Panc1 (cell line): ENCODE data around the gene EPS8L1. TPM values are rescaled to one million over a fixed set of nuclear protein-coding genes. Genes with fewer than 3 reads are reported as not detected.

Source experiments
- ATAC-seq: fragments of 200-7000 bp; cut with Tn5 transposase; 2 replicates; pipeline ENCODE4 v1.9.1; 2020; ENCODE audit warnings: mild to moderate bottlenecking, moderate library complexity
- BruUV-seq: library from RNA; stranded (reverse); fragments of 400-500 nt; replicated peaks from 2 replicates; lab custom pipeline; 2021; lab: Mats Ljungman, UMichigan
- CTCF ChIA-PET: fragments of 300-600 bp; sonication (Branson Sonifier 250); formaldehyde crosslinking; loops from one replicate; lab custom pipeline; 2022; ENCODE audit warnings: antibody characterized with exemption; lab: Charles Lee
- POLR2A ChIA-PET: fragments of 300-600 bp; sonication (Branson Sonifier 250); formaldehyde crosslinking; loops from one replicate; lab custom pipeline; 2022; ENCODE audit warnings: antibody characterized with exemption; lab: Charles Lee
- DNase-seq: peaks from one replicate; pipeline ENCODE4 v3.0.0-alpha.2; 2010; ENCODE audit warnings: low read depth, low spot score
- H3K27ac ChIP-seq: 2 replicates; pipeline ENCODE4 v1.5.1; 2011; ENCODE audit warnings: mild to moderate bottlenecking, low read length, inconsistent platforms
- H3K27me3 ChIP-seq: fragments of 200-500 bp; sonication (Bioruptor generic); 2 replicates; pipeline ENCODE4 v1.6.0; 2014; ENCODE audit warnings: low read length, inconsistent platforms; ENCODE audit not compliant: control insufficient read depth, insufficient read depth
- H3K36me3 ChIP-seq: fragments of 200-500 bp; sonication (Bioruptor generic); 2 replicates; pipeline ENCODE4 v1.5.1; 2014; ENCODE audit warnings: inconsistent platforms, mild to moderate bottlenecking, low read length, moderate library complexity; ENCODE audit not compliant: control insufficient read depth, insufficient read depth
- H3K4me1 ChIP-seq: 2 replicates; pipeline ENCODE4 v1.5.1; 2011; ENCODE audit warnings: inconsistent platforms, mild to moderate bottlenecking, low read length, moderate library complexity; ENCODE audit not compliant: control insufficient read depth, insufficient read depth
- H3K4me3 ChIP-seq, 2 experiments: 2 replicates each; pipeline ENCODE4 v1.5.1; 2011 to 2012; ENCODE audit warnings: low read depth in 2 of 2, low read length in 2 of 2, mild to moderate bottlenecking in 2 of 2, inconsistent platforms in 1 of 2, moderate library complexity in 1 of 2
- H3K9me3 ChIP-seq: fragments of 200-500 bp; sonication (Bioruptor generic); 2 replicates; pipeline ENCODE4 v1.5.1; 2014; ENCODE audit warnings: low read depth, mild to moderate bottlenecking, inconsistent platforms, low read length, moderate library complexity; ENCODE audit not compliant: control insufficient read depth, insufficient read depth
- CTCF ChIP-seq: fragments of 450-650 bp; IDR thresholded peaks from 2 replicates; pipeline ENCODE4 v1.5.1; 2017; ENCODE audit warnings: mild to moderate bottlenecking
- POLR2AphosphoS5 ChIP-seq: IDR thresholded peaks from 2 replicates; pipeline ENCODE4 v1.6.1; 2012; ENCODE audit warnings: mild to moderate bottlenecking, low read depth, low read length, moderate library complexity
- REST ChIP-seq, 2 experiments: IDR thresholded peaks; 2 replicates each; pipeline ENCODE4 v1.6.1; 2011 to 2012; ENCODE audit warnings: low read depth in 2 of 2, control low read depth in 1 of 2, low read length in 1 of 2, mild to moderate bottlenecking in 1 of 2, moderate library complexity in 1 of 2; ENCODE audit not compliant: insufficient read depth in 1 of 2
- SIN3A ChIP-seq: IDR thresholded peaks from 2 replicates; pipeline ENCODE4 v1.6.1; 2012; ENCODE audit warnings: low read depth, mild to moderate bottlenecking, low read length, moderate library complexity, borderline replicate concordance; ENCODE audit not compliant: insufficient read depth
- TCF7L2 ChIP-seq: IDR thresholded peaks from 2 replicates; pipeline ENCODE4 v1.6.1; 2011; ENCODE audit warnings: mild to moderate bottlenecking, low read depth, low read length, inconsistent platforms
- in situ Hi-C: cut with HindIII; loops from 2 replicates; pipeline ENCODE4 v1.10.0; 2016; ENCODE audit warnings: low sequenced_read_pairs, low pct_unique_long_range_greater_than_20kb
- intact Hi-C: fragments of 100-400 bp; cut with micrococcal nuclease; formaldehyde crosslinking; loops from one replicate; pipeline ENCODE4 v1.10.0; 2022; ENCODE audit not compliant: unreplicated experiment
- total RNA-seq: library from RNA; stranded (reverse); gene quantifications from one replicate; pipeline ENCODE4 v1.2.1, GENCODE V29; 2021; ENCODE audit not compliant: unreplicated experiment

EPS8L1 gene
- total RNA-seq, 1 experiment from 2014 or later = 11.0 TPM

- CTCF ChIA-PET = no interaction called here
- Histone ChIP-seq H3K27ac (no peak overlapping the region), H3K27me3 (no peaks in the 10 kb centered on the region), H3K4me1 (peaks cover 29% of the 10 kb centered on the region), H3K9me3 (no peaks in the 10 kb centered on the region), H3K36me3 (no peaks in the 10 kb centered on the region; the same call in 1 of the 2 replicates), H3K4me3 (no peak overlapping the region)
- ATAC-seq (no peak), DNase-seq (no peak)
- in situ Hi-C loops = no loop called here
- no TSS peak for BruUV-seq
- intact Hi-C loops = no loop called here
- POLR2A ChIA-PET = interaction anchor here (0.6 kb wide), 1 partner anchor 76 kb away, joined by 11 read pairs; no protein-coding TSS in a partner anchor
- TF ChIP-seq SIN3A = no peak
- no peak for TF ChIP-seq CTCF
- TF ChIP-seq POLR2AphosphoS5 = no peak
- no peak for TF ChIP-seq REST (IDR thresholded peaks at IDR 0.05; ENCODE audit: insufficient read depth in 1 of 2, low read depth in 2 of 2, low read length in 1 of 2)
- no peak for TF ChIP-seq TCF7L2
Observed at GRCh38 chr19:55111238-55111831, 35.7 kb downstream of the EPS8L1 start.

- Histone ChIP-seq H3K9me3 (no peaks in the 10 kb centered on the region), H3K27ac (no peak overlapping the region), H3K27me3 (no peaks in the 10 kb centered on the region), H3K4me1 (peaks cover 29% of the 10 kb centered on the region), H3K4me3 (no peak overlapping the region), H3K36me3 (no peaks in the 10 kb centered on the region; the same call in 1 of the 2 replicates)
- in situ Hi-C loops (no loop called here), intact Hi-C loops (no loop called here)
- BruUV-seq = no TSS peak
- ATAC-seq = no peak
- DNase-seq = no peak
- CTCF ChIA-PET = no interaction called here
- TF ChIP-seq REST (IDR thresholded peaks at IDR 0.05; ENCODE audit: insufficient read depth in 1 of 2, low read depth in 2 of 2, low read length in 1 of 2) (no peak), CTCF (no peak), TCF7L2 (no peak)
- POLR2A ChIA-PET = no interaction called here
Observed at GRCh38 chr19:55112246-55112776, 36.6 kb downstream of the EPS8L1 start.
